Thyroid gland (tissue), 4 donors: Measurements from ENCODE around the gene PPDPF.

Experiments
- POLR2A ChIP-seq, 2 donors: fragments of 450-650 bp; IDR thresholded peaks; one replicate each; pipeline ENCODE4 v1.6.1; 2017; ENCODE audit warnings: antibody characterized with exemption in 2 of 2, mild to moderate bottlenecking in 2 of 2, moderate library complexity in 1 of 2
- TF ChIP-seq, protein P1 (sequence below), 6 experiments: fragments of 200-600 bp in 3 of 6; fragments of 450-650 bp in 3 of 6; sonication (generic) in 3 of 6; IDR thresholded peaks; one replicate each; pipeline ENCODE4 v1.5.1; 2016 to 2019; ENCODE audit warnings: antibody characterized with exemption in 6 of 6, mild to moderate bottlenecking in 2 of 6, inconsistent platforms in 1 of 6, moderate library complexity in 1 of 6

DNA sequence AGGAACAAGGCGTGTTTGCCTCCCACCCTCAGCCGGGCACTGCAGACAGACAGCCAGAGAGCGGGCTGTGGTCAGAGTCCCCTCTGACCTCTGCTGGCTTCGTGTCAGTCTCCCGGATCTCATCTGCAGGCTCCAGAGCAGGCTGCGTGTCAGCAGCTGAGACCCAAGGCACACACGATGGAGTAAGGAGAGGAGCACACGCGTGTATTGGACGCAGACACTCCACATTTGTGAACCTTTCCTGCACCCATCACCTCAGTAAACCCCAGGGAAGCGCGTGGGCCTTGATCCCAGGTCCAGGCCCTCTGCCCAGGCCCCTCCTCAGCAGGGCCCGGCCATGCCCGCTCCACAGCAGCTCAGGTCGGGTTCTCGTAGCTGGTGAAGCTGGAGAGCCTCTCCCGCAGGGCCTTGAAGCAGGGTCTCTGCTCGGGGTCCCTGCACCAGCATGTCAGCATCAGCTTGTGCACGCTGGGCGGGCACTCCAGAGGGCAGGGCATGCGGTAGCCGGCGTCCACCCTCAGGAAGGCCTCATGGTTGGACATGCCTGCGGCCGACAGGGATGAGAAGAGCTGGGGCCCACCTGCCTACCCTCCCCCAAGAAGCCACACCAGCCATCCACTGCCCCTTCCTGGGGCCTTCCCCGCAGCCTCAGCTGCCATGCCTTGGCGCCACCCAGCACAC is 8.8 kb downstream of the PPDPF start:
- TF ChIP-seq, protein P1, sequence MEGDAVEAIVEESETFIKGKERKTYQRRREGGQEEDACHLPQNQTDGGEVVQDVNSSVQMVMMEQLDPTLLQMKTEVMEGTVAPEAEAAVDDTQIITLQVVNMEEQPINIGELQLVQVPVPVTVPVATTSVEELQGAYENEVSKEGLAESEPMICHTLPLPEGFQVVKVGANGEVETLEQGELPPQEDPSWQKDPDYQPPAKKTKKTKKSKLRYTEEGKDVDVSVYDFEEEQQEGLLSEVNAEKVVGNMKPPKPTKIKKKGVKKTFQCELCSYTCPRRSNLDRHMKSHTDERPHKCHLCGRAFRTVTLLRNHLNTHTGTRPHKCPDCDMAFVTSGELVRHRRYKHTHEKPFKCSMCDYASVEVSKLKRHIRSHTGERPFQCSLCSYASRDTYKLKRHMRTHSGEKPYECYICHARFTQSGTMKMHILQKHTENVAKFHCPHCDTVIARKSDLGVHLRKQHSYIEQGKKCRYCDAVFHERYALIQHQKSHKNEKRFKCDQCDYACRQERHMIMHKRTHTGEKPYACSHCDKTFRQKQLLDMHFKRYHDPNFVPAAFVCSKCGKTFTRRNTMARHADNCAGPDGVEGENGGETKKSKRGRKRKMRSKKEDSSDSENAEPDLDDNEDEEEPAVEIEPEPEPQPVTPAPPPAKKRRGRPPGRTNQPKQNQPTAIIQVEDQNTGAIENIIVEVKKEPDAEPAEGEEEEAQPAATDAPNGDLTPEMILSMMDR (IDR thresholded peaks at IDR 0.05) = no peak
- TF ChIP-seq POLR2A (IDR thresholded peaks at IDR 0.05) = no peak
